B cell (primary cell): Measurements from ENCODE around the gene GLTP.

Experiments
- EZH2 ChIP-seq: IDR thresholded peaks from 2 replicates; pipeline ENCODE4 v1.6.1; 2012; ENCODE audit warnings: borderline replicate concordance, low read depth, mild to moderate bottlenecking, moderate library complexity, low read length; ENCODE audit not compliant: insufficient read depth, poor library complexity, severe bottlenecking
- TF ChIP-seq, protein P1 (sequence below): fragments of 200-600 bp; IDR thresholded peaks from one replicate; pipeline ENCODE4 v1.8.0; 2022; ENCODE audit warnings: antibody characterized with exemption, mild to moderate bottlenecking

DNA sequence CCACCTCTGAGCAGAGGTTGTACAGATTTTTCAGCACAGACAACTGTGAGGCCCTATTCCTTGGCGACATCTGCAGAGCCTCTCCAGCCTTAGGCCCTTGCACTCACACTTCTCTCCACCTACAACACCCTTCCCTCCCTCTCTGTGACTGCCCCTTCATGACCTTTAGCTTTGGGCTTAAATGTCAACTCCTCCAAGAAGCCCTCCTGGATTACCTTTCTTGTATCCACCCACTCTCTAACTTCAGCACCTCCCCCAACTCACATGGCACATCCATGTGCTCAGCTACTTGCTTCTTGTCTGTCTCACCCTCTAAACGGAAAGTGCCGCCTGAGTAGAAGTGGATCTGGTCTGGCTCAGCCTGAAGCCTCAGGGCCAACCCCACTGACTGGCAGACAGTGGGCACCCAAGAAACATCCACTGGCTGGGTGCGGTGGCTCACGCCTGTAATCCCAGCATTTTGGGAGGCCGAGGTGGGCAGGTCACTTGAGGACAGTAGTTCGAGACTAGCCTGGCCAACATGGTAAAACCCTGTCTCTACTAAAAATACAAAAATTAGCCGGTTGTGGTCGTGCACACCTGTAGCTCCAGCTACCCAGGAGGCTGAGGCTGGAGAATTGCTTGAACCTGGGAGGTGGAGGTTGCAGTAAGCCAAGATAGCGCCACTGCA is 69.3 kb downstream of the GLTP start:
- TF ChIP-seq, protein P1, sequence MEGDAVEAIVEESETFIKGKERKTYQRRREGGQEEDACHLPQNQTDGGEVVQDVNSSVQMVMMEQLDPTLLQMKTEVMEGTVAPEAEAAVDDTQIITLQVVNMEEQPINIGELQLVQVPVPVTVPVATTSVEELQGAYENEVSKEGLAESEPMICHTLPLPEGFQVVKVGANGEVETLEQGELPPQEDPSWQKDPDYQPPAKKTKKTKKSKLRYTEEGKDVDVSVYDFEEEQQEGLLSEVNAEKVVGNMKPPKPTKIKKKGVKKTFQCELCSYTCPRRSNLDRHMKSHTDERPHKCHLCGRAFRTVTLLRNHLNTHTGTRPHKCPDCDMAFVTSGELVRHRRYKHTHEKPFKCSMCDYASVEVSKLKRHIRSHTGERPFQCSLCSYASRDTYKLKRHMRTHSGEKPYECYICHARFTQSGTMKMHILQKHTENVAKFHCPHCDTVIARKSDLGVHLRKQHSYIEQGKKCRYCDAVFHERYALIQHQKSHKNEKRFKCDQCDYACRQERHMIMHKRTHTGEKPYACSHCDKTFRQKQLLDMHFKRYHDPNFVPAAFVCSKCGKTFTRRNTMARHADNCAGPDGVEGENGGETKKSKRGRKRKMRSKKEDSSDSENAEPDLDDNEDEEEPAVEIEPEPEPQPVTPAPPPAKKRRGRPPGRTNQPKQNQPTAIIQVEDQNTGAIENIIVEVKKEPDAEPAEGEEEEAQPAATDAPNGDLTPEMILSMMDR: no peak
- TF ChIP-seq EZH2: no peak
